Neural crest cell (in vitro differentiated cells): ENCODE results near the gene DNAH7. TPM values are rescaled to one million over a fixed set of nuclear protein-coding genes. Genes with fewer than 3 reads are reported as not detected.

Source experiments
- DNase-seq: peaks from one replicate; pipeline ENCODE4 v3.0.0; 2021; ENCODE audit warnings: low read depth, mixed read lengths, low spot score
- H3K27ac Mint-ChIP-seq: one replicate; pipeline ENCODE4 v1.8.0; 2021; ENCODE audit warnings: mild to moderate bottlenecking, mixed read lengths; ENCODE audit not compliant: unreplicated experiment
- H3K27me3 Mint-ChIP-seq: 2 replicates; pipeline ENCODE4 v1.8.0; 2021; ENCODE audit warnings: low read depth, mild to moderate bottlenecking, mixed read lengths
- H3K36me3 Mint-ChIP-seq: 2 replicates; pipeline ENCODE4 v1.8.0; 2021; ENCODE audit warnings: low read depth, mild to moderate bottlenecking, mixed read lengths
- H3K4me1 Mint-ChIP-seq: 2 replicates; pipeline ENCODE4 v1.8.0; 2021; ENCODE audit warnings: mixed read lengths
- H3K4me3 Mint-ChIP-seq: one replicate; pipeline ENCODE4 v1.8.0; 2021; ENCODE audit warnings: mild to moderate bottlenecking, mixed read lengths
- H3K9me3 Mint-ChIP-seq: 2 replicates; pipeline ENCODE4 v1.8.0; 2021; ENCODE audit warnings: mixed read lengths
- total RNA-seq: library from RNA; stranded (reverse); gene quantifications from 2 replicates; pipeline ENCODE4 v1.2.1, GENCODE V29; 2021
- TF ChIP-seq, protein P1 (sequence below): fragments of 200-600 bp; sonication (generic); conservative IDR thresholded peaks from 2 replicates; pipeline ENCODE4 v1.5.0; 2021; ENCODE audit warnings: antibody characterized with exemption, mild to moderate bottlenecking

The DNAH7 gene
- total RNA-seq, 1 donor from 2014 or later, result 1.5 TPM

DNA sequence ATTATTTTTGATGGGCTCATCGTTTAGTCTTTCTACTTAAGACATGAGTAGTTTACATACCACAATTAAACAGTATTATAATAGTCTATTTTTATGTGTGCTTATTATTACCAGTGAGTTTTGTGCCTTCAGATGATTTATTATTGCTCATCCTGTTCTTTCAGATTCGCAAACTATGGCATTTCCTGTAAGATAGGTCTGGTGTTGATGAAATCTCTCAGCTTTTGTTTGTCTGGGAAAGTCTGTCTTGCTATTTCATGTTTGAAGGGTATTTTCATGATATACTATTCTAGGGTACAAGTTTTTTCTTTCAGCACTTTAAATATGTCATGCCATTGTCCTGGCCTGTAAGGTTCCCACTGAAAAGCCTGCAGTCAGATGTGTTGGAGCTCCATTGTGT, 101.3 kb downstream of the DNAH7 start:
- TF ChIP-seq, protein P1, sequence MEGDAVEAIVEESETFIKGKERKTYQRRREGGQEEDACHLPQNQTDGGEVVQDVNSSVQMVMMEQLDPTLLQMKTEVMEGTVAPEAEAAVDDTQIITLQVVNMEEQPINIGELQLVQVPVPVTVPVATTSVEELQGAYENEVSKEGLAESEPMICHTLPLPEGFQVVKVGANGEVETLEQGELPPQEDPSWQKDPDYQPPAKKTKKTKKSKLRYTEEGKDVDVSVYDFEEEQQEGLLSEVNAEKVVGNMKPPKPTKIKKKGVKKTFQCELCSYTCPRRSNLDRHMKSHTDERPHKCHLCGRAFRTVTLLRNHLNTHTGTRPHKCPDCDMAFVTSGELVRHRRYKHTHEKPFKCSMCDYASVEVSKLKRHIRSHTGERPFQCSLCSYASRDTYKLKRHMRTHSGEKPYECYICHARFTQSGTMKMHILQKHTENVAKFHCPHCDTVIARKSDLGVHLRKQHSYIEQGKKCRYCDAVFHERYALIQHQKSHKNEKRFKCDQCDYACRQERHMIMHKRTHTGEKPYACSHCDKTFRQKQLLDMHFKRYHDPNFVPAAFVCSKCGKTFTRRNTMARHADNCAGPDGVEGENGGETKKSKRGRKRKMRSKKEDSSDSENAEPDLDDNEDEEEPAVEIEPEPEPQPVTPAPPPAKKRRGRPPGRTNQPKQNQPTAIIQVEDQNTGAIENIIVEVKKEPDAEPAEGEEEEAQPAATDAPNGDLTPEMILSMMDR, result no peak
- Mint-ChIP-seq H3K27me3 (peaks cover 4% of the 10 kb centered on the region), H3K27ac (no peak overlapping the region), H3K36me3 (no peaks in the 10 kb centered on the region), H3K9me3 (peaks cover 2% of the 10 kb centered on the region), H3K4me1 (no peaks in the 10 kb centered on the region), H3K4me3 (no peak overlapping the region)
- DNase-seq, result no peak

GRCh38 chr2:195961873-195962272, 106.8 kb downstream of the DNAH7 start:
- H3K27me3 Mint-ChIP-seq, result peaks cover 2% of the 10 kb centered on the region
- peaks cover 2% of the 10 kb centered on the region for H3K9me3 Mint-ChIP-seq
- no peak for DNase-seq
- no peak overlapping the region for H3K27ac Mint-ChIP-seq
- TF ChIP-seq, protein P1, result no peak
- H3K4me1 Mint-ChIP-seq, result no peaks in the 10 kb centered on the region
- H3K4me3 Mint-ChIP-seq, result no peak overlapping the region
- H3K36me3 Mint-ChIP-seq, result no peaks in the 10 kb centered on the region

DNA sequence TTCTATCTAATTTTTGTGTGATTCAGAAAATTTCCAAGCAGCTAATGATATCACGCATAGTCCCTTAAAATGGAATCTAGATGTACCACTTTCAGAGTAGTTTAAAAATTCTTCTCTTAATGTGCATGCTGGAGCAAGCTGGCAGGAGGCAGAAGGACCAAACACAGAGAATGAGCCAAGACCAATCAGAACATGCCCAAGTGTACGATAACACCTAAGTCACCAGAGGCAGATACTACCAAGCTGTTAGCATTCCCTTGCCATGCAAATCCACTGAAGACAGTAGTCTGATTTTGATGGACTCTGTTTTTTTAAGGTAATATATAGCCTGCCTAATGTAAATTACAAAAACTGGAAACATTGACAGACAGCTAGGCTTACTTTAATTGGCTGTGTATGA, 109.3 kb downstream of the DNAH7 start:
- Mint-ChIP-seq H3K27me3 (peaks cover 2% of the 10 kb centered on the region), H3K27ac (no peak overlapping the region), H3K4me1 (no peaks in the 10 kb centered on the region), H3K4me3 (no peak overlapping the region), H3K9me3 (peaks cover 2% of the 10 kb centered on the region), H3K36me3 (no peaks in the 10 kb centered on the region)
- DNase-seq, result no peak
- TF ChIP-seq, protein P1, result no peak

DNA sequence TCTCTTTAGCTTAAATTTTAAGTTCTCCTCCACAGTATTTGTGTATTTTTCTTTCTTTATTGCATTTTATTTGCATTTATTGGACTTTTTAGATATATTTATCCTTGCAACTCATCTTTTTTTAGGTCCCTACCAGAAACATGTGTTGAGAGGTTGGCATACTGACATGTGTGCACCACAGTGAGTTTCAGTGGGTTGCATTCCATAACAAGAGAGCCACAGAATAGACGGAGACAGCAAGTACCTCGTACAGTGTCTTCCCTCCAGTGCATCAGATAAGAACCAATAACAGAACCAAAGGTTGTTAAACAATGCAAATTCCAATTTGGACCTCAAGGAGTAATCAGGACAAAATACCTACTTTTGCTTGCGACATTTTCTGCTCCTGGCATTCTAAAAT, 111.9 kb downstream of the DNAH7 start:
- peaks cover 7% of the 10 kb centered on the region for H3K9me3 Mint-ChIP-seq
- H3K27me3 Mint-ChIP-seq, result no peaks in the 10 kb centered on the region
- no peak for DNase-seq
- H3K27ac Mint-ChIP-seq, result no peak overlapping the region
- H3K4me1 Mint-ChIP-seq, result no peaks in the 10 kb centered on the region
- peaks cover 5% of the 10 kb centered on the region for H3K36me3 Mint-ChIP-seq
- H3K4me3 Mint-ChIP-seq, result no peak overlapping the region
- TF ChIP-seq, protein P1, result no peak

DNA sequence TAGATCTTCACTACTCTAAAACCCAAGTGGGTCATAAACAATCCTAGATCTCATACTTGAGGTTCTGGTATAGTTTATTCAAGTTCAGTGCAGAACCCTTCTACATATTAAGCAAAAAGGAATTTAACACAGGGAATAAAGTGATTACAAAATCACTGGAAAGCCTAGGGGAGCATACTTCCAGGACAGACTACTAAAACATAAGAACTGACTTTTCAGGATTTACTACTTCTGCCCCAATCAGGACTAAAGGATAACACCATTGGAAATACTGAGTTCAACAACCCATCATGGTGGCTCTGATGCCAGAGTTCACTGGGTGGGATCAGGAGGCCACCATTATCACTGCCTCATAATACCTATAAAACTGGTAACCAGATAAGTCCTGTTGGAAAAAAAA, 123.6 kb downstream of the DNAH7 start:
- no peak overlapping the region for H3K4me3 Mint-ChIP-seq
- no peaks in the 10 kb centered on the region for H3K36me3 Mint-ChIP-seq
- TF ChIP-seq, protein P1, result no peak
- H3K4me1 Mint-ChIP-seq, result no peaks in the 10 kb centered on the region
- no peak for DNase-seq
- H3K27ac Mint-ChIP-seq, result no peak overlapping the region
- peaks cover under 1% of the 10 kb centered on the region for H3K9me3 Mint-ChIP-seq
- no peaks in the 10 kb centered on the region for H3K27me3 Mint-ChIP-seq

DNA sequence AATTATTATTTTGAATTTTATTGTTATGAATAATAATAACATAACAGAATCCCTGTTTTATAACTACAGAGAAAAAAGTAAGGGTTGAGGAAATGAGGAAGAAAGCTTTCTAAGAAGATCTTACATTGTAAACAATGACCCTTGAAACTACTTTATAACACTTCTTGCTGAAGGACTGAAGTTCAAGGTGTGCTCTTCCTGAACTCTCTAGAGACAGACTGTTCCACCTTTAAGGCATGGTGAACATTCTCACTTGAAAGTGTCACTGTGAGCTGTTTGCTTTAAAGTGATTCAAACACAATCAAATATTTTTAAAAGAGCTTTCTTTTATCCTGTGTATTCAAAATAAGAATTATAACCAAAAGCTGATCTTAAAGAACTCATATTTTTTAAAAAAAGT, 131.5 kb downstream of the DNAH7 start:
- TF ChIP-seq, protein P1, result no peak
- H3K9me3 Mint-ChIP-seq, result peaks cover 2% of the 10 kb centered on the region

More for the DNA sequence above, 131.5 kb downstream of the DNAH7 start:
- Mint-ChIP-seq H3K36me3 (peaks cover 6% of the 10 kb centered on the region), H3K4me1 (no peaks in the 10 kb centered on the region), H3K27me3 (no peaks in the 10 kb centered on the region), H3K27ac (no peak overlapping the region), H3K4me3 (no peak overlapping the region)
- no peak for DNase-seq
